C1 segment of cervical spinal cord (tissue), 14 donors: ENCODE data around the gene OSGEP.

Experiments
- DNase-seq, 14 donors: peaks; one replicate each; lab custom pipeline; 2025; lab: John Stamatoyannopoulos, UW

The OSGEP gene

GRCh38 chr14:20400589-20400964, 54.0 kb downstream of the OSGEP start:
- DNase-seq: no peak

GRCh38 chr14:20397511-20397910, 57.1 kb downstream of the OSGEP start:
- DNase-seq: no peak
